ENCODE measurements around the gene CPAMD8.

Gene CPAMD8

DNA sequence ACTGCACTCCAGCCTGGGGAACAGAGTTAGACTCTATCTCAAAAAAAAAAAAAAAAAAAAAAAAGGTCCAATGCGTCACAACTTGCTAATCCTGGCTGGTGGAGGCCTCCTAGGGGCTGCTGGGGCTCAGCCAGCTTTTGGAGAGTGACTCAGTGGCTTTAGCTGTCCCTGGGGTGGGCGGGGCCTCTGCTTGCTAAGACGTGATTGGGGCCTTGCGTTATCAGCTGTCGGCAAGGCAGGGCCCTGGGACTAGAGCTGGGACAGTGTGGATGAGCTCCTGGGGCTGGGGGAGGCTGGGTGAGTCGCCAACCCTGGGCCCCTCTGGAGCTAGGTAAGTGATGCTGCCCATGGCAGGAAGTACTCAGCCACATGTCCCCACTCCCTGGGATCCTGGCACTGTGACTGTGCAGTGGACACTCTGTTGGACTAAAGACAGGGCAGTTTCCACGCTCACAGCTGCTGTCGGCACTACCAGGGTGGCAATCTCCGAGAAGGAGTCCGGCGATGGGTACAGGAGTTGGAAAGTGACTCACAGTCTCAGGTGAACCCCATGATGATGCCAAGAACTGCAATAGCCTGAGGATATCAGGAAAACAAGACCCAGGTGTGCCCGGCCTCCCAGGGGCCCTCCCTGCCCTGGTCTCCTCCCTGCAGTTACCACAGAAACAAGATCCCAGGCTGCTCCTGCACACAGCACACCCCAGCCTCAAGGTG is 105.6 kb downstream of the CPAMD8 start:
- DNase-seq (ENCODE audit: low read depth): peak; percentile 57
- no peak for TF ChIP-seq MYC (IDR thresholded peaks at IDR 0.05; ENCODE audit: low read depth, low read length)
- TF ChIP-seq, protein P1, sequence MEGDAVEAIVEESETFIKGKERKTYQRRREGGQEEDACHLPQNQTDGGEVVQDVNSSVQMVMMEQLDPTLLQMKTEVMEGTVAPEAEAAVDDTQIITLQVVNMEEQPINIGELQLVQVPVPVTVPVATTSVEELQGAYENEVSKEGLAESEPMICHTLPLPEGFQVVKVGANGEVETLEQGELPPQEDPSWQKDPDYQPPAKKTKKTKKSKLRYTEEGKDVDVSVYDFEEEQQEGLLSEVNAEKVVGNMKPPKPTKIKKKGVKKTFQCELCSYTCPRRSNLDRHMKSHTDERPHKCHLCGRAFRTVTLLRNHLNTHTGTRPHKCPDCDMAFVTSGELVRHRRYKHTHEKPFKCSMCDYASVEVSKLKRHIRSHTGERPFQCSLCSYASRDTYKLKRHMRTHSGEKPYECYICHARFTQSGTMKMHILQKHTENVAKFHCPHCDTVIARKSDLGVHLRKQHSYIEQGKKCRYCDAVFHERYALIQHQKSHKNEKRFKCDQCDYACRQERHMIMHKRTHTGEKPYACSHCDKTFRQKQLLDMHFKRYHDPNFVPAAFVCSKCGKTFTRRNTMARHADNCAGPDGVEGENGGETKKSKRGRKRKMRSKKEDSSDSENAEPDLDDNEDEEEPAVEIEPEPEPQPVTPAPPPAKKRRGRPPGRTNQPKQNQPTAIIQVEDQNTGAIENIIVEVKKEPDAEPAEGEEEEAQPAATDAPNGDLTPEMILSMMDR (IDR thresholded peaks at IDR 0.05; ENCODE audit: low read depth, low read length): no peak
- H3K4me3 ChIP-seq (ENCODE audit: low read depth, low read length): no peak overlapping the region

DNA sequence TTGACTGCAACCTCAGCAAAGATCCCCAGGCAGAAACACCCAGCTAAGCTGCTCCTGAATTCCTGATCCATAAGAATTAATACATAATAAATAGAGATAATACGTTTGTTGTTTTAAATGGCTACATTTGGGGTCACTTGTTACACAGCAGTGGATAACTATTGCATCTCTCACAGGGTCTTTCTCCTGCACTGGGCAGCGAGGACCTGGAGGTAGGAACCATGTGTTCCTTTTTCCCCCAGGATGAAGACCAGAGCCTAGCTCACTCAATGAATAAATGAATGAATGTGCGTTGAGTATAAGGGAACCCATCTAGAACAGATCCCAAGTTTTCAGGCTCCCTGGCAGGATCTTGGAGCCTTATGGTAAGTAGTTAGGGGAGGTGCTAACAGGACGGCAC is 107.1 kb downstream of the CPAMD8 start:
- no peak overlapping the region for H3K4me3 ChIP-seq (ENCODE audit: low read depth, low read length)
- TF ChIP-seq MAX (IDR thresholded peaks at IDR 0.05; ENCODE audit: low read depth, low read length) (no peak), MYC (IDR thresholded peaks at IDR 0.05; ENCODE audit: low read depth, low read length) (no peak), POLR2A (IDR thresholded peaks at IDR 0.05; ENCODE audit: extremely low read depth, insufficient read length) (no peak)
- TF ChIP-seq, protein P1 (IDR thresholded peaks at IDR 0.05; ENCODE audit: low read depth, low read length): no peak
- DNase-seq (ENCODE audit: low read depth): no peak

DNA sequence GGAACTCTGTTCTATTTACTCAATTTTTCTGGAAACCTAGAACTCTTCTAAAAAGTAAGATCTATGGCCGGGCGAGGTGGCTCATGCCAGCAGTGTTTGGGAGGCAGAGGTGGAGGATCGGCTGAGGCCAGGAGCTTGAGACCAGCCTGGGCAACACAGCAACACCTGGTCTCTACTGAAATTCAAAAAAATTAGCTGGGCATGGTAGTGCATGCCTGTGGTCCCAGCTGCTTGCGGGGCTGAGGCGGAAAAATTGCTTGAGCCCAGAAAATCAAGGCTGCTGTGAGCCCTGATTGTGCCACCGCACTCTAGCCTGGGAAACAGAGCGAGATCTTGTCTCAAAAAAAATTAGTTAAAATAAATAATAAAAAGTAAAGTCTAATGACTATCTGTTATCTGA is 109.2 kb downstream of the CPAMD8 start:
- no peak for DNase-seq (ENCODE audit: low read depth)
- TF ChIP-seq MYC (IDR thresholded peaks at IDR 0.05; ENCODE audit: low read depth, low read length) (no peak), POLR2A (IDR thresholded peaks at IDR 0.05; ENCODE audit: extremely low read depth, insufficient read length) (no peak), MAX (IDR thresholded peaks at IDR 0.05; ENCODE audit: low read depth, low read length) (no peak)
- TF ChIP-seq, protein P1 (IDR thresholded peaks at IDR 0.05; ENCODE audit: low read depth, low read length): no peak
- no peak overlapping the region for H3K4me3 ChIP-seq (ENCODE audit: low read depth, low read length)

GRCh38 chr19:16915734-16916133 is 110.9 kb downstream of the CPAMD8 start:
- TF ChIP-seq MAX (IDR thresholded peaks at IDR 0.05; ENCODE audit: low read depth, low read length) (no peak), POLR2A (IDR thresholded peaks at IDR 0.05; ENCODE audit: extremely low read depth, insufficient read length) (no peak), MYC (IDR thresholded peaks at IDR 0.05; ENCODE audit: low read depth, low read length) (no peak)
- TF ChIP-seq, protein P1 (IDR thresholded peaks at IDR 0.05; ENCODE audit: low read depth, low read length): no peak
- DNase-seq (ENCODE audit: low read depth): no peak
- H3K4me3 ChIP-seq (ENCODE audit: low read depth, low read length): no peak overlapping the region

- TF ChIP-seq MYC (IDR thresholded peaks at IDR 0.05; ENCODE audit: low read depth, low read length): no peak
- TF ChIP-seq, protein P1 (IDR thresholded peaks at IDR 0.05; ENCODE audit: low read depth, low read length): no peak
- TF ChIP-seq POLR2A (IDR thresholded peaks at IDR 0.05; ENCODE audit: extremely low read depth, insufficient read length): no peak
- no peak for TF ChIP-seq MAX (IDR thresholded peaks at IDR 0.05; ENCODE audit: low read depth, low read length)
Measured at GRCh38 chr19:16915135-16915534, 111.5 kb downstream of the CPAMD8 start.

DNA sequence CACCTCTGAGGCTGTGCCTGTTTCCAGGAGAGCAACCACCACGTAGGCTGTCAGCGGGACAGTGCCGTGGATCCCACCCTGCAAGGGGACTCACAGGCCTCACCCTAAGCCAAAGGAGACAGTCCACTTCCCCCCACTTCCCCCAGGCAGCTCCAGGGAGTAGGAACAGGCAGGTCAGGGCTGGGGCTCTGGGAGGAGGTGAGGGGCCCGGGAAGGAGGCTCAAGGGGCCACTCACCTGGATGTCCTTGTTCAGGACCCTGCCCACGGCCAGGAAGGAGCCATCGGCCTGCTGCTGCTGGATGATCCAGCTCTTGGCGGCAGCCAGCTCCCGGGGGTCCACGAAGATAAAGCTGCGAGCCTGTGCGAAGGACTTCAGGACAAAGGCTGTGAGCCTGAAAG is 112.2 kb downstream of the CPAMD8 start:
- TF ChIP-seq MYC (IDR thresholded peaks at IDR 0.05; ENCODE audit: low read depth, low read length): no peak
- no peak for TF ChIP-seq POLR2A (IDR thresholded peaks at IDR 0.05; ENCODE audit: extremely low read depth, insufficient read length)
- no peak for TF ChIP-seq MAX (IDR thresholded peaks at IDR 0.05; ENCODE audit: low read depth, low read length)
- TF ChIP-seq, protein P1 (IDR thresholded peaks at IDR 0.05; ENCODE audit: low read depth, low read length): no peak
- H3K4me3 ChIP-seq (ENCODE audit: low read depth, low read length): no peak overlapping the region
- DNase-seq (ENCODE audit: low read depth): no peak

More at GRCh38 chr19:16915135-16915534, 111.5 kb downstream of the CPAMD8 start:
- no peak overlapping the region for H3K4me3 ChIP-seq (ENCODE audit: low read depth, low read length)
- DNase-seq (ENCODE audit: low read depth): no peak

Data from NB4 (cell line).